ENCODE measurements around the gene SLC6A12.

Gene SLC6A12

GRCh38 chr12:145369-145960 is 68.5 kb downstream of the SLC6A12 start:
- no peak overlapping the region for H3K4me3 ChIP-seq (ENCODE audit: low read length)
- DNase-seq (ENCODE audit: low read depth), result no peak
- no peak for TF ChIP-seq CTCF (conservative IDR thresholded peaks at IDR 0.05; ENCODE audit: low read depth, low read length)

- H3K4me3 ChIP-seq (ENCODE audit: low read length), result no peak overlapping the region
- no peak for DNase-seq (ENCODE audit: low read depth)
These were observed 69.2 kb downstream of the SLC6A12 start for GRCh38 chr12:144650-145284.

GRCh38 chr12:143964-144649 is 69.8 kb downstream of the SLC6A12 start:
- TF ChIP-seq CTCF (conservative IDR thresholded peaks at IDR 0.05; ENCODE audit: low read depth, low read length), result no peak
- no peak for DNase-seq (ENCODE audit: low read depth)
- H3K4me3 ChIP-seq (ENCODE audit: low read length), result no peak overlapping the region

More at GRCh38 chr12:144650-145284, 69.2 kb downstream of the SLC6A12 start:
- TF ChIP-seq CTCF (conservative IDR thresholded peaks at IDR 0.05; ENCODE audit: low read depth, low read length), result no peak

GRCh38 chr12:140162-140561 is 73.8 kb downstream of the SLC6A12 start:
- TF ChIP-seq CTCF (conservative IDR thresholded peaks at IDR 0.05; ENCODE audit: low read depth, low read length), result no peak
- no peak for DNase-seq (ENCODE audit: low read depth)
- no peak overlapping the region for H3K4me3 ChIP-seq (ENCODE audit: low read length)

All from retinal pigment epithelial cell (primary cell).